Measurements from ENCODE around the gene MRFAP1L1.
"Not testable (repeated sequence)": the region's sequence is repeated elsewhere in the genome, so short reads cannot be mapped to it uniquely, and the experiment has no call there.

The MRFAP1L1 gene

DNA sequence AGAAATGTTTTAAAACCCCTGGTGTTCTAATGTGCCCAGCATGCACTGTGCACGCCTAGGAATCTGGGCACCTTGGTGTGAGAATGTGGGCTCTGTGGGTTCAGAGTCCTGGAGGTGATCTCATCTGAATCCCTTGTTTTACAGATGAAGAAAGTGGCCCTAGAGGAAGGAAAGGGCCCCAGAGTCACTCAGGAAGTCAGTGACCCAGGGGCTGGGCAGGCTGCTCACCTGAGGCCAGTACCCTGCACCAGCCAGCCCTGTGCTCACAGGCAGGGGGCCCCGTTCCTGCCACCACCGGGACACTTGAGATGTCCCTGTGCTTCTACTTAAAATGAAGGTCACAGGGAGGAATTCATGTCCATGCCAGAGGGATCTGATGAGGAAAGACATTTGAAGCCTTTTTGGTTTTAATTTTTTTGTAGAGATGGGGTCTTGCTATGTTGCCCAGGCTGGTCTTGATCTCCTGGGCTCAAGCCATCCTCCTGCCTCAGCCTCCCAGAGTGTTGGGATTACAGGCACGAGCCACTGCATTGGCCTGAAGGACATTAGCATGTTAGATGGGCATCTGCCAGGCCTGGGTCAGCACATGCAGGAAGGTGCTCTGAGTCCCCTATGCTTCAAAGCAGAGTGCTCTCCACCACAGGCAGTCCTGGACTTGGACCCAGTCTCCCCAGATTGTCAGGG, 23.4 kb downstream of the MRFAP1L1 start:
- no peak for DNase-seq

DNA sequence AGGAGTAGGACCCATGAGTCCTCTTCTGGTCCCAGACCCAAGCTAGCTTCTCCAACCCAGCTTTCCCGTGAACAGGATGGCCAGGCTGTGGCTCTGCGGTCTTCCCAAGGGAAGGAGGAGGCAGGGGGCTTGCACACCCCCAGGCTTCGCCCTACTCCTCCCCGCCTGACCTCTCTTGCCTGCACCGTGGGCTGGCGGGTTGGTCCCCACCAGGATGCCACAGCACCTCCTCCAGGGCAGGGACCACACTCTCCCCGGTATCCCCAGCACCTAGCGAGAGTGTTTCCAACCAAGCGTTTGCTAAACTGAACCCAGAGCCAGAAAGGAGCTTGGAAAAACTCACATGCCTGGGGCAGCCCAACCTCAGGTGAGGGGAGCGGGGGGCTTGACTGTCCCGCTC, 25.0 kb downstream of the MRFAP1L1 start:
- DNase-seq, result no peak

DNA sequence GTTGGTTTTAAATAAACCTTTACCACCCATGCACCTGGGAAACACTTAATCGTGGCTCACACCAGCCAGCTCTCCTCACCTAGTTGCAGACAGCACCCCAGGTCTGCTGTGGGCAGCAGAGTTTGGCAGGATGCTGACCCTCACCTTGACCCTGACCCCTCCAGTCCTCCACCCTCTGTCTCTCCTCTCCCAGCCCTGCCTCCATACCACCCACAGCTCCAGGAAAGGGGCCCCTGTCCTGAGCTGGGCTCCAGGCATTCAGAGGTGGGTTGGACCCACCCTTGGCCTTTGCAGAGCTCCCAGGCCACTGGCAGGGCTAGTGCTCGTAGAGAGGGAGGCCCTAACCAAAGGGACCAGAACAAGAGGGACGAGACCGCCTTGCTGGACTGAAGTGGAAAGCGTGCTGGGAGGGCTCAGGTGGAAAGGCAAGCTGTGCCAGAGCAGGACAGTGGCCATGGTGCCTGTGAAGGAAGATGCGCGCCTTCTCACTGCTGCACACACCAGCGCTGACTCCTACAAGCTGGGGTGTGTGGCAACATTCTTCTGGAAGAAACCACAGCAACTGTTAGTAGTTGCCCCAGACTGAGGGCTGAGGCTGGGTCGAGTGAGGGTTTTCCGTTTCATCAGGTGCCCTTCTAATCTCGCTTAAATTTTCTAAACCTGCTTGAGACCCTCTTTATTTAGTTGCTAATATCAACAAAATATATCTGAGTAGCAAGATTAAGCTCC, 26.6 kb downstream of the MRFAP1L1 start:
- no peak for DNase-seq

DNA sequence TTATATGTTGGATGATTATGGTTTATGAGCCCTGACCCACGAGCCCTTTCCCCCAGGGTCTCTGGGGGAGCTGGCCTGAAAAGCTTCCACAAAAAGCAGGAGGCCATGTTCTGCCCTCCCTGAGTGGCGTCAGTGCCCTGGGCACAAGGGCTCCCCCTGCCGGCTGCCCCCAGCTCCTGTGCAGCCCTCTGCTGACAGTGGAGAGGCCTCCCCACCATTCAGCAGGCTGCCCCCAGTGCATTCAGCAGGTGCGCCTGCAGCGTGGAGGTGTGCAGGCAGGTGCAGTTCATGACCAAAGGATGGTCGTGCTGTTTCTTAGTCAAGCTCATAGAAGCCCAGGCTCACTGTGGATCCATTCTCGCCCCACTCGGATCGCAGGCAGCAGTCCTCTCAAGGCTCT, 28.5 kb downstream of the MRFAP1L1 start:
- no peak for DNase-seq

DNA sequence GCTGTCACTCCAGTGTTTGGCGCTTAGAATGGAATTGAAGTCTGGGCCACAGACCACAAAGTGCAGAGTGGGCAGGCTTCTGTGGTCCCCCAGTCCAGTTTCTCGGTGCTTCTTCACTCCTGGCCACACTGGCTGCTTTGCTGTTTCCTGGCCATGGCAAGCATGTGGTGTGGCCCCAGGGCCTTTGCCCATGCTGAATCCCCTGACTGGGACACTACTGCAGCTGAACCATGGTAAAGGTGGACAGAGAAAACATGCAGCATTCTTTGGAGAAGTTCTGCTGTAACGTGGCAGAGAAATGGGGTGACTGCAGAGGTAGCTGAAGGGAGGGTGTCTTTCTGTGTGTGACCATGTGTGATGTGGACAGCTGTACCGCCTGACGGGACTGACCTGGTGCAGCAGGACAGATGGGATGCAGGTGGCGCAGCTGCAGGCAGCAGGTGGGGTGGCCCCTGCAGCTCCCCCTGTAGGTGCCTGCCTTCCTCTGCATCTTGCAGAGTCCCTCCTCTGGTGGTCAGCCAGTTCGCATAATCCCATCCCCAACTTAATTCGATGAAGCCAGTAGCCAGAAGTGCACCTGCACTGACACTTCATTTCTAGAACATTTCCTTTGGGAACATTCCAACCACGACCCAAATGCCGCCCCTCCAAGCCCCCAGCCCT, 29.2 kb downstream of the MRFAP1L1 start:
- no peak for DNase-seq

DNA sequence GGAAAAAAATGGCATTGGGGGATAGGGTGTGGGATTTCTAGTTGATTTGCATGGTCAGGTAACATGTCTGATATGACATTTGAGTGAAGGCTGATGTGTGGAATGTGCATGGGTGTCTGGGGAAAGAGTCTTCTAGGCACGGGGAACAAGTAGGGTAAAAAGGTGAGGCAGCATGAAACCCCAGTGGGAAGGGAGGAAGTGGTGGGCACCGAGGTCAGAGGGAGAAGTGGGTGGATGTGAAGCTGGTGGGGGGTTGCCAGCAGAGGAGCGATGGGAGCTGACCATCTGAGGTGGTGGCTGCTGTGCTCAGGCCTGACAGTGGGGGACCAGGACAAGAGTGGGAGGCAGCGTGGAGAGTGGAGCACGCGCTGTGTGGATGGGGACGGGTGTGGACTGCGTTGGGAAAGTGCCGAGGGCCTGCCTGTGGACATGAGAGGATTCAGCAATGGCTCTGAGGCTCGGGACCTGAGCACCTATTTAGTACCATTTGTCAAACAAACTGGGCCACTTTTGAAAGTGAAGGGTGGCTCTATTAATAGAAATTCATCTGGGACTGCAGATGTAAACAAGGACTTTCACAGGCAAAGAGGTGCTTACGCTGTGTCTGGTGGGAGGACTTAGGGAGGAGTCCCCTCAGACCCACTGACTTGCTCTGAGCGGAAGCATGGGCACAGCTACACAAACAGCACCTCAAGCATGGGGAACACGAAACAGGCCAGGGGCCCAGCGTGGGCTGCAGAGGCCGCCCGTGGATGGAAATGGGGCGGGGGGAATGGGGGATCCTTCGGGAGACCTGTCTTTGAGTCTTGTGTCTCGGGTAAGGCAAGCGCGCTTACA, 32.7 kb downstream of the MRFAP1L1 start:
- no peak for DNase-seq

DNA sequence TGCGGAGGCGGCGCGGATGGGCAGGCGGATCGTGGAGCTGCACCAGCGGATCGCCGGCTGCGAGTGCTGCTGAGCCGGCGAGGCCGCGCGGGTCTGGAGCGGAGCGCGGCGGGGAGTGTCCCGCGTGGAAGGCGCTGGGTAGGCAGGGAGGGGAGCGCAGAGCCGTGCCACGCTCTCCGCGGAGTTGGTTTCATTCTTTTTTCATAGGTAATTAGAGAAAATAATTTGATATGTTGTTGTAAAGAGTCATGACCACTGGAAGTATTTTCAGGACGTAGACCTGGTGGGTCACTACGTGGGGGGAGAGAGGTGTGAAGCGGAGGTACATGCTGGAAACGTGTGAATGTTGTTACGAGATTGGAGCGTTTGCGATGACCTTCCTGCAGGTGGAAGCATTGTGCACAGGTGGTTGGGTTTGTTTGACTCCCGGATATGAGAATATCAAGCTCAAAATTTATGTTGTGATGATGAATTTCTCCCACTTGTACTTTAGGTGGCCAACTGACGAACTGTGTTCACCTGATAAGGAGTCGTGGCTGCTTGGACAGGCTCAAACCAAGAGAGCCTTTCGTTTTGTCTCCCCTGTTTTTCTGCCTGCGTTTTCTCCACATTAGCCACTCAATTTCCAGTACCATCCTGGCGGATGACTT, 35.0 kb downstream of the MRFAP1L1 start:
- peak; percentile 22 to 44 for DNase-seq

DNA sequence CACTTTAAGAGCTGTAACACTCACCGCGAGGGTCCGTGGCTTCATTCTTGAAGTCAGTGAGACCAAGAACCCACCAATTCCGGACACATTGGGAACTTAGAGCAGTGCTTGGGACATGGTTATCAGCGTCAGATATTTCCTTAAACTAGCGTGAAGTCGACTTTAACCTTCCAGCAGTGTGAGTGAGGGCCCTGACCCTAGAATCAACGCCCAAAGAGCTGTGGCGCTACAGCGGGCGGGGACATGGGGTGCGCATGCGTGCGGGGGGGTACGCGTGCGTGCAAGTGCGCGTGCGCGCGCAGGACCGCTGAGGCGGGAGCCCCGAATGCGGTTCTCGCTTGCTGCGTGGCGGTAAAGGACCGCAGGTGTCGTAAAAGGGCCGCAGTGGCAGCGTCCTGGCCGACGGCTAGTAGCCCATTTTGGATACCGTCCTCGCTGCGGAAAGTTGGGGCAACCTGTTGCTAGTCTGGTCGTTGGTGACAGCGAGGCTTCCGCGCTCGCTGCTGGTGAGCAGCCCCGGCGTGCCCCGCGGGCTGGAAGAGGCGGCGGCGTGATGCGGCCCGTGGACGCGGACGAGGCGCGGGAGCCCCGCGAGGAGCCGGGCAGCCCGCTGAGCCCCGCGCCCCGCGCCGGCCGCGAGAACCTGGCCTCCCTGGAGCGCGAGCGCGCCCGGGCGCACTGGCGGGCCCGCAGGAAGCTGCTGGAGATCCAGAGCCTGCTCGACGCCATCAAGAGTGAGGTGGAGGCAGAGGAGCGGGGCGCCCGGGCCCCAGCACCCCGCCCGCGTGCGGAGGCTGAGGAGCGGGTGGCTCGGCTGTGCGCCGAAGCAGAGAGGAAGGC, 35.8 kb downstream of the MRFAP1L1 start:
- DNase-seq, result peak; percentile 92 to 95

DNA sequence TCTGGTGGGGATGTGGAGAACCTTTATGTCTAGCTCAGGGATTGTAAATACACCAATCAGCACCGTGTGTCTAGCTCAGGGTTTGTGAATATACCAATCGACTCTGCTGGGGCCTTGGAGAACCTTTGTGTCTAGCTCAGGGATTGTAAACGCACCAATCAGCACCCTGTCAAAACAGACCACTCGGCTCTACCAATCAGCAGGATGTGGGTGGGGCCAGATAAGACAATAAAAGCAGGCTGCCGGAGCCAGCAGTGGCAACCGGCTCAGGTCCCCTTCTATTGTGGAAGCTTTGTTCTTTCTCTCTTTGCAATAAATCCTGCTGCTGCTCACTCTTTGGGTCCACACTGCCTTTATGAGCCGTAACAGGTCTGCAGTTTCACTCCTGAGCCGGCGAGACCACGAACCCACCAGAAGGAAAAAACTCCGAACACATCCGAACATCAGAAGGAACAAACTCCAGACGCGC, 36.4 kb downstream of the MRFAP1L1 start:
- peak in 1 of 2 experiments; percentile 65 for DNase-seq

DNA sequence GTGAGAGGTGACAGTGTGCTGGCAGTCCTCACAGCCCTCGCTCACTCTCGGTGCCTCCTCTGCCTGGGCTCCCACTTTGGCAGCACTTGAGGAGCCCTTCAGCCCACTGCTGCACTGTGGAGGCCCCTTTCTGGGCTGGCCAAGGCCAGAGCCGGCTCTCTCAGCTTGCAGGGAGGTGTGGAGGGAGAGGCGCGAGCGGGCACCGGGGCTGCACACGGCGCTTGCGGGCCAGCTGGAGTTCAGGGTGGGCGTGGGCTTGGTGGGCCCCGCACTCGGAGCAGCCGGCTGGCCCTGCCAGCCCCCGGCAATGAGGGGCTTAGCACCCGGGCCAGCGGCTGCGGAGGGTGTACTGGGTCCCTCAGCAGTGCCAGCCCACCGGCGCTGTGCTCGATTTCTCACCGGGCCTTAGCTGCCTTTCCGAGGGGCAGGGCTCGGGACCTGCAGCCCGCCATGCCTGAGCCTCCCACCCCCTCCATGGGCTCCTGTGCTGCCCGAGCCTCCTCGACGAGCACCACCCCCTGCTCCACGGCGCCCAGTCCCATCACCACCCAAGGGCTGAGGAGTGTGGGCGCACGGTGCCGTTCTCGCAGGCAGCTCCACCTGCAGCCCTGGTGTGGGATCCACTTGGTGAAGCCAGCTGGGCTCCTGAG, 37.0 kb downstream of the MRFAP1L1 start:
- not testable (repeated sequence) for DNase-seq

DNA sequence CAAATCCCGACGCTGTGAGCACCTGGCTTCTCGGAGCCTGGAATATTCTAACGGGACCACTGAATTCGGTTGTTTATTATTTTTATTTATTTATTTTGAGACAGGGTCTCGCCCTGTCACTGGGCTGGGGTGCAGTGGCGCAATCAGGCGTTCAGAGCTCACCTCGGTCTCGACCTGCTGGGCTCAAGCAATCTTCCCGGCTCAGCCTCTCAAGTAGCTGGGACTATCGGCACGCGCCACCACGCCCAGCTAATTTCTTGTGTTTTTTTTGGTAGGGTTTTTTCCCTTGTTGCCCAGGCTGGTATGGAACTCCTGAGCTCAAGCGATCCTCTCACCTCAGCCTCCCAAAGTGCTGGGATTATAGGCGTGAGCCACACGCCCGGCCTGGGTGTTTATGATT, 37.5 kb downstream of the MRFAP1L1 start:
- DNase-seq, result no peak

DNA sequence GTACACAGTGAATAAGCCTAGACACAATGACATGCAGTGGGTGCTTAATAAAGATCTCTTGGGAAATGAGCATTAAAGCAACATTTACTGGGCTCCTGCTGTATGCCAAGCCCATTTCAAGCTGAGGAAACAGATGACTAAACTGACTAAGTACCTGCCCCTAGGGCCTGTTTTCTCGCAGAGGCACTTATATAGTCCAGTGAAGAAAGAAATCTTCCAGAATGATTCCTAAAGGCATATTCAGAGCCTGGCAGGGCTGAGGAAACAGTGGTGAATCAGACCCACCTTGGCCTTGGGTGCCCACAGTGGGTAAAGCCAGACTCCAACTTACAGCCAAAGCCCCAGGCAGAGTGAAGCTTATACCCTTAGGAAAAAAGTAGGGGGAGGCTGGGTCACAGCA, 38.0 kb downstream of the MRFAP1L1 start:
- no peak for DNase-seq

DNA sequence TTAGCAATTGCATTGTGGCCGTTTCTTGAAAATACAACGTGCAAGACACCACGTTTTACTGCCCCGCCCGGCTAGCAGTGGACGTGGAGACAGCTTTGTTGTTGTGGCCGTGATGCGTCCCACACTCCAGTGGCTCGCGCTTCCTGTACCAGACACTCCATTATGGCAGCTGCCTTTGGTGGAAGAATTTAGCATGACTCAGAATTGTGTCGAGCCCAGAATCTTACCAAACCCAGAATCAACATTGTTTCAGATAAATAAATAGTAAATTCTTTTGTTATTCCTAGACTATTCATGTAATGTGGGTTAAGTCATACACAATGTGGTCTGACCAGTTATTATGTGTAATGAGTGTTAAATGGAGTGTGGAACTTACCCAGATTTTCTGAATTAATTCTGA, 41.3 kb downstream of the MRFAP1L1 start:
- DNase-seq, result no peak

DNA sequence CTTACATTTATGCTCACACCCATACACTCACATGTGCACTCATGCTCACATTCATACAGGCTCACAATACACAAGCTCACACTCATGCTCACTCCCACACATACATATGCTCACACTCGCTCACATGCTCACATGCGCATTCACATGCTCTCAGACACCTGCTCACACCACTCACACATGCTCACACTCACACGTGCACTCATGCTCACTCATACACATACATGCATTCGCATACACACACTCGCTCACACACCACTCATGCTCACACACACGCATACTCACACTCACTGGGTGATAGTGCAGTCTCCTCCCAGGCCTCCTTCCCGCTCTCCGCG, 44.4 kb downstream of the MRFAP1L1 start:
- DNase-seq, result no peak

DNA sequence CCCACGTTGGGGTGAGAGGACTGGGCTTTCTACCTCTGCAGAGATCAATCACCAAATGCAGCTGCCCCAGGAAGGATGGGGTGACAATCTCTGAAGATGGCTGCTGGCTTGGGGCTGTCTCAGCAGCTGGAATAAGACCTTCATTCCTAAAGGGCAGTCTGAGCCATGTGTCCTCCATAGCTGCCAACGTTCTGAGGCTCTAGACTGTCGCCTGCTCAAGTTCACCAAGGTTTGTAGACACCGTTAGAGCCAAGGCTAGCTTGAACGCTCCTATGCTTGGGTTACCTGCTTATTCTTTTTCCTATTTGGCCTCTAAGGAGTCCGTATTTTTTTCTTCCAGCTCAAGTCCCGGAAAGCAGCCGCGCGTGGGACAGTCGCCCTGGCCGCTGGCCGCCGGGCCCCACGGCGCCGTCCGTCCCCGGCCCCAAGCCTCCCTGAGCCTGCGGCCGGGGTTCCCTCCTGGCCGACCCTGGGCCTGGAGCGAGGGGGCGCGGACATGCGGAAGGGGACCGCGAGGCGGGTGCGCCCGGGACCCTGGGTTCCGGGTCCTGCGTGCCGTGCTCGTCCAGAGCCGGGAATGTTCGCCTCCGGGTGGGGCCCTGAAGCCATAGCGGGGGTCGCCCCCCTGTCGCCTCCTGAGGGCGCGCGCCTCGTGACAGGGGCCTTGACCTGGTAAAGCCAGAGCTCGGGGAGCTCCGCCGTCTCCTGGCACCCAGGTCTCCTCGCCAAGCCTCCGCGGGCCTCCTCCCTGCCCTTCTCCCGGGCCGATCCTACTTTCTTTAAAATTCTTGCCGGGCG, 45.9 kb downstream of the MRFAP1L1 start:
- no peak for DNase-seq

DNA sequence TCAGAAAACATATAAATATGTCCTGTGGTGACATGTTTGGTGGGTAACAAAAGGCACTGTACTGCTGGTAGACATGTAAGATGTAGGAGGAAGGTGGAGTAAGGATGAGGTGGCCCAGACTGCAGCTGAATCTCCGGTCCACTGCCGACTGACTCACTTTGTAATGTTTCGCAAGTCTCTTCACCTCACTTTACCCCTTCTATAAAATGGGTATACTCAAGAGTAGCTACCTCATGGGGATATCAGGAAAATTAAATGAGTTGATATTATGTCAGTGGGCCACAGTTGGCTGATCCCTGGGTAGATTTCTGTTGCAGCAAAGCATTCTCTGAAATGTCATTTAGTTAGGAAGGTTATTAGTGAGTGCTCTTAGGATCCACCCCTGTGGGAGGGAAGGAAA, 47.1 kb downstream of the MRFAP1L1 start:
- no peak for DNase-seq

DNA sequence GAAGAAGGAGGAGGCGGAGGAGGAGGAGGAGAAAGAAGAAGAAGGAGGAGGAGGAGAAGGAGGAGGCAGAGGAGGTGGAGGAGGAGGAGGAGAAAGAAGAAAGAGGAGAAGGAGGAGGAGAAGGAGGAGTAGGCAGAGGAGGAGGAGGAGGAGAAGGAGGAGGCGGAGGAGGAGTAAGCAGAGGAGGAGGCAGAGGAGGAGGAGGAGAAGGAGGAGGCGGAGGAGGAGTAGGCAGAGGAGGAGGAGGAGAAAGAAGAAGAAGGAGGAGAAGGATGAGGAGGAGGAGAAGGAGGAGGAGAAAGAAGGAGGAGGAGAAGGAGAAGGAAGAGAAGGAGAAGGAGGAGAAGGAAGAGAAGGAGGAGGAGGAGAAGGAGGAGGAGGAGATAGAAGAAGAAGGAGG, 49.2 kb downstream of the MRFAP1L1 start:
- no peak for DNase-seq

DNA sequence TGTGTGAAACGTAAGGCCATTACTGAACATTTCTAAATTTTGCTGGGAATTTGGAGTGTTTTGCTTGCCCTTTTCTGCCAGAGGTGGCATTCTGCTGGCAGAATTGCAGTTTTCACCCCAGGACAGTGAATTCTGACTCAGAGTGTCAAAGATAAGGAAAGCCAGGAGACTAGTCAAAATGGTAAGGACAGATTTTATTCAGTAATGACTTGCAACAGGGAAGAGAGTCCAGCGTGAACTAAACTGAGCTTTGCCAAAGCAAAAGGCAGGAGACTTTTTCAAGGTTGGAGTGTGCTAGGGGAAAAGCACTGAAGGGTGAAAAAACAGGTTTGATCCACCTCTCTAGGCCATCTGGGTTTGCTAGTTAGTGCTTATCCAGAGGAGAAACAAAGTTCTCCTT, 49.8 kb downstream of the MRFAP1L1 start:
- no peak for DNase-seq

DNA sequence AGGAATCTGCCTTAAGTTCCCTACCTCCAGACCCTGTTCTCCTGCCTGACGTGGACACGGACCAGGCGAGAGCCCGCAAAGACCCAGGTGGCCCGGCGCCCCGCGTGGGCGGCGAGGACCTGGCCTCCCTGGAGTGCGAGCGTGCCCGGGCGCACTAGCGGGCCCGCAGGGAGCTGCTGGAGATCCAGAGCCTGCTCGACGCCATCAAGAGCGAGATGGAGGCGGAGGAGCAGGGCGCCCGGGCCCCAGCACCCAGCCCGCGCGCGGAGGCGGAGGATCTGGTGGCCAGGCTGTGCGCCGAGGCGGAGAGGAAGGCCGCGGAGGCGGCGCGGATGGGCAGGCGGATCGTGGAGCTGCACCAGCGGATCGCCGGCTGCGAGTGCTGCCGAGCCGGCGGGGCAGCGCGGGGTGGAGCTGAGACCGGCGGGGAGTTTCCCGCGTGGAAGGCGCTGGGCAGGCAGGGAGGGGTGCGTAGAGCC, 51.0 kb downstream of the MRFAP1L1 start:
- DNase-seq, result no peak

DNA sequence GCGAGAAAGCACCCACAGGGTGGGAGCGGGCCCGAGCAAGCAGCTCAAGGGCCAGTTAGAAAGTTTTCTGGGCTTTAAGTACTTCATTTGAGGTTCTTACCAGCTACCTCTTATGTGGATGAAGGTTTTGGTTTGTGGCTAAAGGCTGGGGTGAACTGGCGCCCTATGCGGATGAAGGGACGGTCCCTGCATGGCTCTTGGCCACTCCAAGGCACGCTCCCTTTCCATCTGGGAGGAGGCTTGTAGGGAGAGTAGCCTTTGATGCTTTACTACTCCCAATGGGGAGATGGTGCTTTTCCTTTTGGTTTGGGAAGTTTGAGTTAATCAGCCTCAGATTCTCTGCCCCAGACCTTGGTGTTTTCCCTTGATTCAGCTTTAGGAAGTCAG, 51.5 kb downstream of the MRFAP1L1 start:
- DNase-seq, result no peak
